Heart right ventricle (tissue), 16 donors: Measurements from ENCODE around the gene PRR14. TPM values are rescaled to one million over a fixed set of nuclear protein-coding genes. Genes with fewer than 3 reads are reported as not detected.

Source experiments
- ATAC-seq, 8 donors: fragments of 200-7000 bp; cut with Tn5 transposase; one replicate each; pipeline ENCODE4 v1.9.1; 2020; ENCODE audit warnings: mild to moderate bottlenecking in 8 of 8, moderate library complexity in 8 of 8, moderate number of reproducible peaks in 1 of 8
- DNase-seq, 2 donors: peaks; one replicate each; pipeline ENCODE4 v3.0.0-alpha.2; 2020
- H3K27ac ChIP-seq, 10 donors: fragments of 200-600 bp; sonication (generic) in 2 of 10; one replicate each; pipeline versions ENCODE4 v1.5.0 to v1.8.0; 2020 to 2022; ENCODE audit warnings: mild to moderate bottlenecking in 3 of 10
- H3K27me3 ChIP-seq, 7 donors: fragments of 200-600 bp; one replicate each; pipeline ENCODE4 v1.8.0; 2021 to 2022; ENCODE audit warnings: mild to moderate bottlenecking in 2 of 7
- H3K36me3 ChIP-seq, 9 donors: fragments of 200-600 bp; sonication (generic) in 1 of 9; one replicate each; pipeline versions ENCODE4 v1.5.0 to v1.8.0; 2020 to 2022; ENCODE audit warnings: mild to moderate bottlenecking in 2 of 9
- H3K4me1 ChIP-seq, 9 donors: fragments of 200-600 bp; sonication (generic) in 1 of 9; one replicate each; pipeline versions ENCODE4 v1.5.0 to v1.8.0; 2020 to 2022; ENCODE audit warnings: mild to moderate bottlenecking in 4 of 9
- H3K4me3 ChIP-seq, 10 donors: fragments of 200-600 bp; sonication (generic) in 2 of 10; one replicate each; pipeline versions ENCODE4 v1.5.0 to v1.8.0; 2020 to 2022; ENCODE audit warnings: mild to moderate bottlenecking in 7 of 10, moderate library complexity in 2 of 10
- H3K9me3 ChIP-seq, 11 donors: fragments of 200-600 bp in 10 of 11; sonication (generic) in 2 of 11; one replicate each; pipeline versions ENCODE4 v1.5.0 to v1.8.0; 2013 to 2022; ENCODE audit warnings: mild to moderate bottlenecking in 2 of 11, control low read depth in 1 of 11, moderate library complexity in 1 of 11
- CTCF ChIP-seq, 9 donors: fragments of 200-600 bp; sonication (generic) in 2 of 9; IDR thresholded peaks; one replicate each; pipeline versions ENCODE4 v1.5.0 to v1.8.0; 2021 to 2022; ENCODE audit warnings: antibody characterized with exemption in 9 of 9, mild to moderate bottlenecking in 5 of 9, moderate library complexity in 1 of 9
- WGBS, 2 donors: extraction: QIAGEN DNeasy Blood & Tissue Kit; methylation state at CpG; one replicate each; pipeline ENCODE4 v1.1.7; 2013; ENCODE audit warnings: inconsistent platforms in 1 of 2; 5-methylcytosine and 5-hydroxymethylcytosine counted together
- intact Hi-C, 10 donors: fragments of 100-400 bp; cut with DNase I; formaldehyde crosslinking; loops; one replicate each; pipeline versions ENCODE4 v1.11.1 to v1.14.2; 2022
- polyA plus RNA-seq, 2 donors: library from polyadenylated mRNA; stranded (reverse); fragments of 200-250 nt; gene quantifications; one replicate each; pipeline ENCODE4 v1.2.3, GENCODE V29; 2013
- total RNA-seq, 10 donors: library from RNA; stranded (reverse); fragmentation: NEBNext Ultra II Directional in 3 of 10; extraction: Animal tissue kit (Norgen Biotek cat#: 25700) in 3 of 10; gene quantifications; one replicate each; pipeline versions ENCODE4 v1.2.1 to v1.2.4, GENCODE V29; 2021 to 2023
- donor health status: Arrhythmogenic right ventricular cardiomyopathy.
- donor health status: ischemic (EF 13 %, LVEDD 7.1; RV severe dilation, severe dysfunction).
- donor health status: healthy with polysubstance abuse.
- donor health status: DM: no; HTN: yes; CAD: no.
- donor health status: DM: no; HTN: no; CAD: no.
- donor health status: ischemic (EF 25% LVEDD 6.9; RV normal size, moderate dysfunction).
- donor health status: ischemic (EF 25% LVEDD 5.7; RV mildly dilated, moderate dysfunction).
- donor health status: healthy.
- donor health status: DM: yes; HTN: yes; CAD: no.
- donor health status: Ischemic cardiomyopathy.
- donor health status: ischemic (EF 35%, LVEDD 5.7; RV mildly dilated, moderate dysfunction).
- donor health status: nonischemic (EF 11% LVEDD 7.7; RV severe dilation, severe dysfunction).
- donor health status: DM: yes; HTN: yes; CAD: no.
- donor health status: PGD.
- donor health status: ischemic (EF 29% LVEDD 5.4; RV normal size, mild dysfunction).
- donor health status: nonischemic (EF 23%, LVEDD 6.1; RV moderate dilation, normal function).

Gene PRR14
- total and polyA plus RNA-seq, 12 donors = 9.9 to 58.1 (median 17.8) TPM

GRCh38 chr16:30619202-30619601, 31.6 kb upstream of the PRR14 start:
- no peak for TF ChIP-seq CTCF (IDR thresholded peaks at IDR 0.05)

GRCh38 chr16:30619638-30620037, 31.1 kb upstream of the PRR14 start:
- ATAC-seq (no peak), DNase-seq (no peak)
- Histone ChIP-seq H3K4me1 (no peaks in the 10 kb centered on the region), H3K36me3 (no peaks in the 10 kb centered on the region), H3K27me3 (peaks cover 0 to 3% (median 0%) of the 10 kb centered on the region in 7 donors), H3K4me3 (no peak overlapping the region), H3K27ac (no peak overlapping the region), H3K9me3 (no peaks in the 10 kb centered on the region)
- 80 to 91% methylated on average over 5 of the region's 5 CpGs for WGBS, 2 donors
- TF ChIP-seq CTCF (IDR thresholded peaks at IDR 0.05) = no peak
- intact Hi-C loops = loop anchor here in 4 of 10 donors (5.0 to 10.0 kb wide), 4 partner anchors 85 to 205 kb away; partner anchors contain the start of gene ZNF747 (in 1 of the 4)

More at GRCh38 chr16:30619202-30619601, 31.6 kb upstream of the PRR14 start:
- no peak for DNase-seq
- Histone ChIP-seq H3K4me1 (peaks cover 0 to under 1% (median 0%) of the 10 kb centered on the region in 9 donors), H3K4me3 (no peak overlapping the region), H3K27me3 (peaks cover 0 to 3% (median 0%) of the 10 kb centered on the region in 7 donors), H3K36me3 (no peaks in the 10 kb centered on the region), H3K9me3 (no peaks in the 10 kb centered on the region), H3K27ac (no peak overlapping the region)
- ATAC-seq = no peak
- WGBS, 2 donors = 80 to 87% methylated on average over 4 of the region's 4 CpGs
- intact Hi-C loops = loop anchor here in 4 of 10 donors (5.0 to 10.0 kb wide), 4 partner anchors 84 to 204 kb away; partner anchors contain the start of gene ZNF747 (in 1 of the 4)

- Histone ChIP-seq H3K4me3 (no peak overlapping the region), H3K9me3 (no peaks in the 10 kb centered on the region), H3K4me1 (no peaks in the 10 kb centered on the region), H3K27me3 (peaks cover 0 to 3% (median 0%) of the 10 kb centered on the region in 7 donors), H3K27ac (no peak overlapping the region), H3K36me3 (no peaks in the 10 kb centered on the region)
- intact Hi-C loops = no loop called here
- WGBS, 2 donors = 65 to 72% methylated on average over 3 of the region's 3 CpGs
- TF ChIP-seq CTCF (IDR thresholded peaks at IDR 0.05) = no peak
- DNase-seq (no peak), ATAC-seq (no peak)
Measured at GRCh38 chr16:30620169-30620568, 30.6 kb upstream of the PRR14 start.

DNA sequence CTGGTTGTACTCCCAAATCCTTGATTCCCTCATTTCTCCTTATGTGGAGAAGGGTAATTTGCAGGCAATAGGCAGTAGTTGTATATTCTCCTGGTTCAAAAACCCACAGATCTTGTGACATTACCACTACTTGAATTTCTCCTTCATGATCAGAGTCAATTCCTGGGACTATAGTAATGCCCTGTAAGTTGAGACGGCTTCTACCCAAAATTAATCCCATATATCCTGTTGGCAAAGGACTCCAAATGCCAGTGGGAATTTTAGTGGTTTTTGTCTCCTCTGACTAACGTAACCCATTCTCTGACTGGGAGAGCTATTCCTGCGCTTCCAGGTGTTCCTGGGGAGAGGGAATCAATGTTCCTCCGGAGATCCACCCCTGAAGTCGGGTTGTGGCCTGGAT, 29.0 kb upstream of the PRR14 start:
- no peaks in the 10 kb centered on the region for H3K4me1 ChIP-seq
- WGBS, 2 donors = 72 to 73% methylated on average over 5 of the region's 5 CpGs
- no peak overlapping the region for H3K27ac ChIP-seq
- no peaks in the 10 kb centered on the region for H3K36me3 ChIP-seq
- H3K9me3 ChIP-seq = no peaks in the 10 kb centered on the region
- no peak for TF ChIP-seq CTCF (IDR thresholded peaks at IDR 0.05)
- peaks cover 0 to 3% (median 0%) of the 10 kb centered on the region in 7 donors for H3K27me3 ChIP-seq
- ATAC-seq (no peak), DNase-seq (no peak)
- H3K4me3 ChIP-seq = no peak overlapping the region
- intact Hi-C loops = no loop called here
